ENCODE measurements around the gene NRSN1.
"Not testable (repeated sequence)": the region's sequence is repeated elsewhere in the genome, so short reads cannot be mapped to it uniquely, and the experiment has no call there.

The NRSN1 gene

GRCh38 chr6:24125980-24126379 lies at the start of gene NRSN1:
TSS of gene NRSN1 (plus strand) at chr6:24126215. CDS start at chr6:24134328, 8,113 bp downstream.
- DNase-seq: no peak

DNA sequence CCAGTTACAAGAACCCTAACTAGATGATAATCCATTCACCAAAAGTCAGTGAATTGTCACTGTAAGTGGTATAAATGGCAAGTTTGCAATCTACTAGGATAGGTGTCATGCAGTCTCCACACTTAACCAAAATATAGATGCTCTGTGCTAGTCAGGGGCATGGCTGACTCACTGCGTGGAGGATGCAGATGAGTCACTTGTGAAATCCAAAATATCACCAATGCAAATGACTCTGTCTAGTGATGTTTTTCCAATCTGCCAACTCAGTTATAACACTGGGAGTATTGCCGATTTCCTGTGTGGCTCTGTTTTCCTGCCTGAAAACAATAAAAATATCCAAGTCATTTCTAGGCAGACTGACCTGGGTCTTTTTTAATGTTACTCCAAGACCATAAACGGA lies 47.8 kb upstream of the NRSN1 start:
- no peak for DNase-seq

DNA sequence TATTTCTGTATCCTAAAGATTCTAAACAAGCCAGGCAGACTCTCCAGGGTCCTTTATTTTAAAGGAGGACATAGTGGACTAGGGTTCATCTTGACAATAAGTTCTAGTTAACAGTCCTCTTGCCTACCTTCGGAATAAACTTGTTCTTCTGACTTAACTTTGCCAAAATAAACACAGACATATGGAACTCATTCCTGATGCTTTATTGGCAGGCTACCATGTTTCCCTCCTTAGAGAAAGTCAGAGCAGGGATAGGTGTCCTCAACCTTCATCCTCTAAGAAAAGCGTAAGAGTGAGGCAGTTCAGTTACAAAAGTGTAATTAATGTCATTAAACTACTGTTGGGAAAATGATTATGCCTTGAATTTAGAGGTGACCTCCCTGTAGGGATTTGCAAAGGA lies 46.9 kb upstream of the NRSN1 start:
- no peak for DNase-seq

GRCh38 chr6:24080711-24081110 lies 45.3 kb upstream of the NRSN1 start:
- DNase-seq: no peak

- DNase-seq: no peak
These were observed 36.3 kb upstream of the NRSN1 start for GRCh38 chr6:24089736-24090135.

GRCh38 chr6:24092407-24092806 lies 33.6 kb upstream of the NRSN1 start:
- no peak for DNase-seq

- DNase-seq: no peak
These were observed 32.6 kb upstream of the NRSN1 start for GRCh38 chr6:24093381-24093780.

DNA sequence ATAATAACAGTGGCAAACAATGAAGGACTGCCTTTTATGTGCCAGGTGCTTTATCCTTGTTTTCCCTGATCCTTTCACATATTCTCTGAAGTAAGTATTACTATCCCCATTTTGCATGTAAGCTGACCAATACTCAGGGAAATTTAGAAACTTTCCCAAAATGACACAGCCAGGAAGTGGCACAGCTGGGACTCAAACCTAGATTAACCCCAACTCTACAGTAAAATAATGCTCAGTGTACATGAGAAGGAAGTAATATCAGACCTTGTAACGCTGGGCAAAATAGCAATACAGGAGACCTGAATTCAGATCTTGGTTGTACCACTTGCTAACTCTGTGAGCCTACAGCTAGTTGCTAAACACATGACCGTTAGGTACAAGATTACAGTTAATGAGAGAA lies 26.8 kb upstream of the NRSN1 start:
- DNase-seq: no peak

DNA sequence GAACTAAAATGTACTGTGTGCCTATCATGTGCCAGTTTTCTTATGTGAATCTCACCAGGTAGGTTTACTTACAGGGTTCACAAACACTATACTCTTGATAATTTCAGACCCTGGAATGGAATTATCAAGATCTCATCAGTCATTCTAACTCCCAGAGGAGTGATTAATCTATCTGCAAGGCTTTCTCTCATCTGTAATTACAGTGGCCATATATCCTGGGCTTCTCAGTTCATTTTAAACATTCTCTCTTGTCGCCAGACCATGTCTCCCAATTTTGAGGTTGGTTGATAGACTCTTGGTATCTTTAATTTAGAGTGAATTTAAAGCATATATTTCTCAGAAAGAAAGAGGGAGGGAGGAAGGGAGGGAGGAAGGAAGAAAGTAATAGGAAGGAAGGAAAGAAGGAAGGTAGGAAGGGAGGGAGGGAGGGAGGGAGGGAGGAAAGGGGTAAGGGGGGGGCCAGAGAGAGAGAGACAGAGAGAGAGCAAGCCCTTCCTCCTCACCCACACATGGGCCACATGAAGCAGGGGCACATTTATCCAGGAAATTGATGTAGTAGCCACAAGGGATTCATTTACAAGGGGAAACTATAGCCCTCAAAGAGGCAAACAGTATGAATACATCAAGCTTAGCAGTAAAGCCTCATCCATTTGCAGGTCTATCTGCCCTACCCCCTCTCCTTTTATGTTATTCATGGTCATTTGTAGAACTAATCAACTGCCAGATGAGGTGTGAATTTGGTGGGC lies 25.8 kb upstream of the NRSN1 start:
- no peak for DNase-seq

- DNase-seq: no peak
These were observed 25.3 kb upstream of the NRSN1 start for GRCh38 chr6:24100770-24101155.

DNA sequence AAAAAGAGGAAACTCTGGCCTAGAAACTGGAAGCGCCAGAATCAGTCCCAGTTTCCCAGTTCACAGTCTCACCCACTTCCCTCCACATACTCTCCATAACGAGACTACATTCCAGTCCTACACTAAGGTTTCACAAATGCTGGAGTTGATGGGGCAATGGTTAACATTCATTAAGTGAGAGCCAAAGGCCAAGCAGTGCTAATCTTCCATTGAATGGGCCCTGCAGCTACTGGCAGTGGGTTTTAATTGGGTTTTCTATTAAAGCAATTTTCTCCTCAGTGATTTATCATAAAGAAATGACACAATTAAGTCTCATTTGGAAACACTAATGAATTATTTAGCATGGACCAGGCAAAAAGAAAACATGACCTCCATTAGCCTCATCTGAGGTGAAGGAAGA lies 20.8 kb upstream of the NRSN1 start:
- DNase-seq: no peak

DNA sequence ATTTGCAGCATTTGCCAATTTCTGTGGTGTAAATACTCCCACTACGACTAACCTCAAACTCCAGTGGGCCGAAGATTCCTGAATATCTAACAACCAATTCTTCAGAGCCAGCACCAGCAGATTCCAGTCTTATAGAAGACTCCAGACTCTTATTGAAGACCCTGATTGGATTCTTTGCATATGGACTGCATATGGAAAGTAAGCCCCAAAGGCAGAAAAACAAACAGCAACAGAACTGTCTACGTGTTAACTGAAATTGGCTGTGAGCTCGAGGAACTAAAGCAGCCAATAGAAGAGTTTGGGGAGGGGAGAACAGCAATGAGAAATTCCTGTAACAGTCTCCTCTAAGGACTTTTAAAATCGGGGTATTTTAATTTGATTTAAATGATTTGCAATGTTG lies 19.7 kb upstream of the NRSN1 start:
- no peak for DNase-seq

GRCh38 chr6:24107294-24107693 lies 18.7 kb upstream of the NRSN1 start:
- DNase-seq: no peak

- no peak for DNase-seq
These were observed 18.0 kb upstream of the NRSN1 start for GRCh38 chr6:24108056-24108455.

- DNase-seq: no peak
These were observed 15.6 kb upstream of the NRSN1 start for GRCh38 chr6:24110417-24110816.

DNA sequence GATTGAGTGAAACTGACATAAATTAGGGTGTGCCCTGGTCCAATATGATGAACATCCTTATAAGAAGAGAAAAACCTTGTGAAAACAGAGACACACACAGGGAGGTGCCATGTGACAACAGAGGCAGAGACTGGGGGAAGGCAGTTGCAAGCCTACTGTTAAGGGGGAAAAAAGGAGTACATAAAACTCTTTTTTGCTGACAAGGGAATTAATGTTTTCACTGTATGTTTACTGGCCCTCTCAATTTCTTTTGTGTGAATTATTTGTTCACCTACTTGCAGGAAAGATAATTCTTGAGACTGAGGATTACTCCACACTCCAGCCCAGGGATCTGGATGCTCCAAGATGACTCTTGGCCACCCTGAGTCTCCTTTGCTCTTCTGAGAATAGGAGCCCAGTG lies 12.1 kb upstream of the NRSN1 start:
- no peak for DNase-seq

DNA sequence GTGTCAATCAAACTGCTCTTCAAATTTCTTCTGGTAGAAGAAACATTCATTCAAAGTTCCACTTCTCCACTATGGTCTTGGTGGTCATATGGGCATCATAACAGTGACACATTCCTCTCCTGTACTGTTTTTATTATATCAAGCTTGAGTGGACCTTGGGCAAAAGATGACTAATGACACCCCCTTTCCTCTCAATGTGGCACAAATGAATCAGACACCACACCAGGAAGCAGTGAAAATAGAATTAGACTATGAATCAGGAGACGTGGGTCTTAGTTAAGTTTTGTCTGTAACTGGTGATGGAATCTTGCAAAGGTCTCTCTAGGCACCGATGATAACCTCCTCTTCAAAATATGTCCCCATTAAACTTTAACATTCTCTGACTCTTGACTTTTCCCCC lies 9.0 kb upstream of the NRSN1 start:
- no peak for DNase-seq

DNA sequence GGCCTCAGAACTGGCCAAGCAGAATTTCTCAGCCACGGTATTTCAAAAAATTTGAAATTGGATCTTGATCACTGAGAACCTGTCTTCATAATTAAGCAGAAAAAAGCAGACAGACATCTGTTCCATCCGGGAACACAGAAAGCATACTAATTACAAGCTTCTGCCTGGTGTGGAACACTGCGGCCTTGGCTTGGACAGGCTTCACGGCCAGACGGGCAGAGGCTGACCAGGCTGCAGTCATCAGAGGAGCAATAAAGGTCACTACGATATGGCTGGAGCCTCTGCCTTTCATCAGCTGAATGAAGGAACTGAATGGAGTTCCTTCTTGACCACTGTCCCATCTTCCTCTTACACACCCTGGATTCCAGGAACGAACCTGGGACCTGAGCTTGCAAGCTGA lies 3.9 kb upstream of the NRSN1 start:
- no peak for DNase-seq

DNA sequence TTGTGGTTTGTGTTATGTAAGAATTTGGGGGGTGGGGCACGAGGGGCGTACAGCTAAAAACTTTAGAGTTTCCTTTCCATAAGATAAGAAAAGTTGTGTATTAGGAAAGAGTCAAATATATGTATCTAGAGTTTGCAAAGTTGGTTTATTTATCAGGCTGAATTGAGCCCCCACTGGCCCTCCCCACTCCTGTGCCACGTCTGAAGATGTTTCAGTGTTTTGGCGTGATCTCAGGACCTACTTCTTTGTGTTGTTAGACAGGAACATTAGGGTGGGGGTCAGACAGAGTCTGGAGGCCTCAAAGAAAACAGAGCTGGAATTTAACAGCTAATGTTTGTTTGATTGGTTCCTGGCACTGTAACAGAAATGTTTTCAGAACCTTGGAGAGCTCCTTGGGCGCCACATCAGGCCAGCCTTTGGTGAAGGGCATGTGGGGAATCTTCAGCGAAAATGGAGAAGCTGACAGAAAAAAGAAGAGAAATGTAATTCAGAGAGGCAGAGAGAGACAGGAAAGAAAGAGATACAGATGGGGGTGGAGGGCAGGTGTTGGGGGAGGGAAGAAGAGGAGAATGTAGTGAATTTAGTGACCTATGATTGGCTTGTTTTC lies 674 bp downstream of the NRSN1 start:
- DNase-seq: peak; percentile 41

DNA sequence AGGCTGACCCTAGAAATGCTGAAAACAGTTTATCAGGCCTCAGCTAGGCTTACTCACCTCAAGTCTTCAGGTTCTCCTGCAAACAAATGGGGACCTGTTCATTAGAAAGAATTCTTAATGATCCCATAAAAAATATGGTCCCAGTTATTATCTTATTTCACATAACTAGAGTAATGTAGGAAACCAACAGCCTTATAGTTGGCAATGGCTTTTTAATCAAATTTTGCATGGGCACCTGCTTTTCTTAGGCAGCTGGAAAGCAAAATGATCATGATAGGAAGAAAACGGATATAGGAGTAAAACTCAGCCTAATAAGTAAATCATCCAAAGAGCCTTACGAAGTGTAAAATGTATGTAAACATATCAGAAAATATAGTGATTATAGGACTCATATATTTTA lies 1.3 kb downstream of the NRSN1 start:
- DNase-seq: no peak

DNA sequence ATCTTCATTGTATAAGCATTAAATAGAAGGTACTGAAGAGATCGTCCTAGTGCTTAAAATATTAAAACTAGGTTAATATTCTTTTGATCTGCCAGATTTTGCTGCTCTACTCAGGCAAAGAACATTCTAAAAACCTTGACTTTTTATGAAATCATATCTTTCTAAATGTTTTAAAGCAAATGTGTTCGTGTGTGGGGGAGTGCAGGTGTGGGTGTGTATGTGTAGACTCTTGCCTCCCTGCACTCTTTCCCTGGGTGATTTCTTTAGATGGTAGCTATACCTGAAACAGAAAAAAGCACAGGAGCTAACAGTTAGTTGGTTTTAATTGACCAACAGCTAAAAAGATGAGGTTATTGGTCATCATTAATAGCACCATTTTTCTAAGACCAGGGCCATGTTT lies 5.7 kb downstream of the NRSN1 start:
- DNase-seq: no peak

DNA sequence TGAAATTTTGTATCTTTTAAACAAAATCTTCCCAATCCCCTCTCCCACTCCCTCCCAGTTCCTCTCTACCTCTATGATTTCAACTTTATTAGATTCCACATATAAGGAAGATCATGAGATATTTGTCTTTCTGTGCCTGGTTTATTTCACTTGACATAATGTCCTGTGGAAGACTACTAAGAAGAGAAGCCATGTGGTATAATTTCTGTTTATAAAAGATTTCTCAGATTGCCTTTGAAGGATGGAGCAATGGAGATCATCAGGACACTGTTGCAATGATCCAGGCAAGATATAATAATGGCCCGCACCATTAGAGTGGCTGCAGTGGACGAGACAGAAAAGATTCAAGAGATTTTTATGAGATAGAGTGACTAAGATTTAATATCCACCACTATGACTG lies 13.1 kb downstream of the NRSN1 start:
- no peak for DNase-seq

DNA sequence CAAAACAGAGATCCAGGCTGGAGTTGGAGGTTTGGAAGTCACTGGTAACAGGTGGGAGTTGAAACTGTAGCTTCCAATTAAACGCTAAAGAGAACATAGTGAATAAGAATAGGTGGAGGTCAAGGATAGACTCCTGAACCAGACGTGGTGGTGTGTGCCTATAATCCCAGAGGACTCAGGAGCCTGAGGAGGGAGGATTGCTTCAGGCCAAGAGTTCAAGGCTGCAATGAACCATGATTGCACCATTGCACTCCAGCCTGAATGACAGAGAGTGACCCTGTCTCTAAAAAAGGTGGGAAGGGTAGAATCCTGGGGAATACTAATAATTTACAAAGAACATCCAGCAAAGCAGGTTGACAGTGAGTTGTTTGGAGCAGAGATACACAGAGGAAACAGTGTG lies 13.6 kb downstream of the NRSN1 start:
- no peak for DNase-seq

DNA sequence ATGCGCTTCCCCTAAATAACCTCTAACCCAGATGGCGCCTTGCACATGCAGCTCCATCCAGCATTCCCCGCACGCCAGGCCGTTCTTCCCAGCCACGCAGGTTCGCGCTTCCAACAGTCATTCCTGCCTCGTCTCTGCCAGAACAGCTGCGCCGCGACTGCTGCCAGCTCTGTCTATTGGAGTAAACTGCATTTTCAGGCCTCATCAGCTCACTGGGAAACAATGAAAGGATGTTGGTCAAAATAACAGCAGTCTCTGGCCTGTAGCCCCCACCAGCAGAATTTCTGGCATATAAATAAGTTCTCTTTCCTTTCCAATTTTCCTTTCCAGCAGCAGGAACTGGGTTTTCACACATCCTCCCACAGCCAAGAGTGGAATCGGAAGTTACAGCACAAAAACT lies 14.6 kb downstream of the NRSN1 start:
- DNase-seq: no peak

GRCh38 chr6:24142733-24143132 lies 16.7 kb downstream of the NRSN1 start:
- not testable (repeated sequence) for DNase-seq
